ENCODE data around the gene CORO1C. TPM values are rescaled to one million over a fixed set of nuclear protein-coding genes. Genes with fewer than 3 reads are reported as not detected.

The CORO1C gene
- polyA plus RNA-seq, 1 donor from 2014 or later, result 123 TPM

GRCh38 chr12:108635201-108635996 lies 95.9 kb downstream of the CORO1C start:
- Histone ChIP-seq H3K79me2 (replicated peaks; ENCODE audit: insufficient read depth, low read length) (no peaks in the 10 kb centered on the region), H3K9ac (ENCODE audit: low read length) (no peak overlapping the region), H3K27me3 (ENCODE audit: insufficient read depth, low read depth, low read length) (no peaks in the 10 kb centered on the region), H3K36me3 (ENCODE audit: insufficient read depth, low read length) (no peaks in the 10 kb centered on the region), H3K27ac (ENCODE audit: low read length) (no peak overlapping the region), H3K9me2 (ENCODE audit: insufficient read depth, low read length) (no peaks in the 10 kb centered on the region), H3K4me2 (ENCODE audit: low read length) (no peak overlapping the region), H3K9me3 (ENCODE audit: low read length) (no peaks in the 10 kb centered on the region), H4K20me1 (ENCODE audit: insufficient read depth) (no peaks in the 10 kb centered on the region), H2AFZ (ENCODE audit: low read depth, low read length) (no peak overlapping the region), H3F3A (ENCODE audit: insufficient read depth, low read length, poor library complexity, severe bottlenecking) (no peaks in the 10 kb centered on the region), H3K4me3 (ENCODE audit: low read length) (no peak overlapping the region)
- no peak for TF ChIP-seq EZH2 (IDR thresholded peaks at IDR 0.05; ENCODE audit: borderline replicate concordance, insufficient read depth, low read length, poor library complexity, severe bottlenecking)
- TF ChIP-seq, protein P1, sequence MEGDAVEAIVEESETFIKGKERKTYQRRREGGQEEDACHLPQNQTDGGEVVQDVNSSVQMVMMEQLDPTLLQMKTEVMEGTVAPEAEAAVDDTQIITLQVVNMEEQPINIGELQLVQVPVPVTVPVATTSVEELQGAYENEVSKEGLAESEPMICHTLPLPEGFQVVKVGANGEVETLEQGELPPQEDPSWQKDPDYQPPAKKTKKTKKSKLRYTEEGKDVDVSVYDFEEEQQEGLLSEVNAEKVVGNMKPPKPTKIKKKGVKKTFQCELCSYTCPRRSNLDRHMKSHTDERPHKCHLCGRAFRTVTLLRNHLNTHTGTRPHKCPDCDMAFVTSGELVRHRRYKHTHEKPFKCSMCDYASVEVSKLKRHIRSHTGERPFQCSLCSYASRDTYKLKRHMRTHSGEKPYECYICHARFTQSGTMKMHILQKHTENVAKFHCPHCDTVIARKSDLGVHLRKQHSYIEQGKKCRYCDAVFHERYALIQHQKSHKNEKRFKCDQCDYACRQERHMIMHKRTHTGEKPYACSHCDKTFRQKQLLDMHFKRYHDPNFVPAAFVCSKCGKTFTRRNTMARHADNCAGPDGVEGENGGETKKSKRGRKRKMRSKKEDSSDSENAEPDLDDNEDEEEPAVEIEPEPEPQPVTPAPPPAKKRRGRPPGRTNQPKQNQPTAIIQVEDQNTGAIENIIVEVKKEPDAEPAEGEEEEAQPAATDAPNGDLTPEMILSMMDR (IDR thresholded peaks at IDR 0.05; ENCODE audit: poor library complexity, severe bottlenecking), result no peak
- TF ChIP-seq RAD21 (conservative IDR thresholded peaks at IDR 0.05), result no peak
- no peak for TF ChIP-seq MXI1 (conservative IDR thresholded peaks at IDR 0.05; ENCODE audit: poor library complexity, severe bottlenecking)
- TF ChIP-seq EP300 (conservative IDR thresholded peaks at IDR 0.05; ENCODE audit: poor library complexity, severe bottlenecking), result no peak
- TF ChIP-seq POLR2AphosphoS5 (IDR thresholded peaks at IDR 0.05), result no peak
- TF ChIP-seq TAF1 (IDR thresholded peaks at IDR 0.05; ENCODE audit: low read depth), result no peak

DNA sequence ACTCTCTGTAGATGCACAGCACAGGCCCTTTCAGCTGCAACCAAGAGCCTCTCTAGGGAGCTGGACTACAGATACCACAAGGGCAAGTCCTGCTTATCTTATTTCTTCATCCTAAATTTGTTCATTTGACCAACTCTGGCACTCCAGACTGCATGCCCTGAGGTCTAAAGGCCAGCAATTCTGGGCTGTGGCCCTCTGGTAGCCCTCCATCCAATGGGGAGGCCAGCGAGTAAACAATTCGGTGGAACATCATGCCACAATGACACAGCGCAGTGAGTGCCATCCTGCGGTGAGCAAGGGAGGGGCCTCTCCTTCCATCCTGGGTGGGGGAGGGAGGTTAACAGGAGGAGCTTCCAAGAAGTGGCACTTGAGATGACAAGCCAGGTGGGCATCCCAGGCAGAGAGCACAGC lies 97.0 kb downstream of the CORO1C start:
- Histone ChIP-seq H3K27me3 (ENCODE audit: insufficient read depth, low read depth, low read length) (no peaks in the 10 kb centered on the region), H3K36me3 (ENCODE audit: insufficient read depth, low read length) (no peaks in the 10 kb centered on the region), H3F3A (ENCODE audit: insufficient read depth, low read length, poor library complexity, severe bottlenecking) (no peaks in the 10 kb centered on the region), H3K27ac (ENCODE audit: low read length) (no peak overlapping the region), H3K9ac (ENCODE audit: low read length) (no peak overlapping the region), H3K9me2 (ENCODE audit: insufficient read depth, low read length) (no peaks in the 10 kb centered on the region), H4K20me1 (ENCODE audit: insufficient read depth) (no peaks in the 10 kb centered on the region), H3K79me2 (replicated peaks; ENCODE audit: insufficient read depth, low read length) (no peaks in the 10 kb centered on the region), H3K4me3 (ENCODE audit: low read length) (no peak overlapping the region), H2AFZ (ENCODE audit: low read depth, low read length) (no peak overlapping the region), H3K9me3 (ENCODE audit: low read length) (no peaks in the 10 kb centered on the region), H3K4me2 (ENCODE audit: low read length) (no peak overlapping the region)
- TF ChIP-seq MXI1 (conservative IDR thresholded peaks at IDR 0.05; ENCODE audit: poor library complexity, severe bottlenecking), result no peak
- TF ChIP-seq, protein P1 (IDR thresholded peaks at IDR 0.05; ENCODE audit: poor library complexity, severe bottlenecking), result no peak

- H3K27ac ChIP-seq (ENCODE audit: low read length), result no peak within 1 kb of the TSS
- H3K9ac ChIP-seq (ENCODE audit: low read length), result no peak within 1 kb of the TSS
- H3K9me2 ChIP-seq (ENCODE audit: insufficient read depth, low read length), result no peaks in the 10 kb centered on the region
- no peaks in the 10 kb centered on the region for H3K9me3 ChIP-seq (ENCODE audit: low read length)
- H3K36me3 ChIP-seq (ENCODE audit: insufficient read depth, low read length), result no peaks in the 10 kb centered on the region
- H3K4me2 ChIP-seq (ENCODE audit: low read length), result no peak within 1 kb of the TSS
- H3K4me3 ChIP-seq (ENCODE audit: low read length), result no peak within 1 kb of the TSS
- H3F3A ChIP-seq (ENCODE audit: insufficient read depth, low read length, poor library complexity, severe bottlenecking), result no peaks in the 10 kb centered on the region
- H2AFZ ChIP-seq (ENCODE audit: low read depth, low read length), result no peak within 1 kb of the TSS
- no peaks in the 10 kb centered on the region for H3K79me2 ChIP-seq (replicated peaks; ENCODE audit: insufficient read depth, low read length)
- no peaks in the 10 kb centered on the region for H4K20me1 ChIP-seq (ENCODE audit: insufficient read depth)
- H3K27me3 ChIP-seq (ENCODE audit: insufficient read depth, low read depth, low read length), result no peaks in the 10 kb centered on the region
- no peak for TF ChIP-seq RAD21 (conservative IDR thresholded peaks at IDR 0.05)
Measured at GRCh38 chr12:108633534-108634248, 97.6 kb downstream of the CORO1C start, which contains the start of gene SELPLG. Gene SELPLG, minus strand, starts transcription at chr12:108633894. Its CDS starts 9,587 bp downstream, at chr12:108624307.
